Fibroblast of gingiva (primary cell): ENCODE results near the gene EDN2.

Experiments used
- DNase-seq: peaks from one replicate; pipeline ENCODE4 v3.0.0-alpha.2; 2011; ENCODE audit warnings: low read depth

The EDN2 gene

DNA sequence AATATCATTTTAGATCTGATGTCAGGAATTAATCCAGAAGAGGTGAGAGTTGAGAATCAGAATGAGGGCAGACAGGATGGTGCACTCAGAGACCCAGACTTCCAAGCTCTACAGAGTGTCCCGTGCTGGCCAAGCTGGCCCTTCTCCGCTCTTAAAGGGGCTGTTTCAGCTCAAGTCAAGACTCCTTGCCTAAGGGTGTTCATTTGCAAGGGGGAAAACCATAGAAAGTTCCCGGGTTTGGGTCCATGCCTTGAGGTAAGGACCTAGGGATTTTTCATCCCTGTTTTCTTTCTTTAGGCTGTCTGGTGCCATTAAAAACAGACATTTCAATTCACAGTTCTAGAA lies 47.5 kb downstream of the EDN2 start:
- DNase-seq: no peak

DNA sequence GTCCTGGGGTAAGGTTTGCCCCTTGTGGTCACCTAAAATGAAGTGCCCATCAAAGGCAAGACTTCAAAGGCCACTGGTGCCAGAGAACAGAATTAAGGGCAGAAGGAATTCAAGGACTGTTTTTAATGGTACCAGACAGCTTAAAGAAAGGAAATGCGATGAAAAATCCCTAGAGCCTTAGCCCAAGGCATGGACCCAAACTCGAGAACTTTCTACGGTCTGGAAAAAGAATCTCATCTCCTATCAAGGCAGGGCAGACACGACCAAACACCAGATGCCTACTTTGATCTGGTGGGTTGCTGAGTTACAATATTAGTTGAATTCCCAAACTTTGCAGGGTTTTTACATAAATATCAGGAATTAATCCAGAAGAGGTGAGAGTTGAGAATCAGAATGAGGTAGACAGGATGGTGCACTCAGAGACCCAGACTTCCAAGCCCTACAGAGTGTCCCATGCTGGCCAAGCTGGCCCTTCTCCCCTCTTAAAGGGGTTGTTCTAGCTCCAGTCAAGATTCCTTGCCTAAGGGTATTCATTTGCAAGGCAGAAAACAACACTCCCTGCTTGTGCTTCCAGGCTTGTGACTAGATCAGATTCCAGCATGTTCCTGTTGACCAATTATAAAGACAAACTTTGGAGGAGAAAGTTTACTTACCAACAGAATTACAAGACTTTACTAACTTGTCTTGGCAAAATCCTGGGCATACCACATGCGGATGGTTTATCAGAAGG lies 48.0 kb downstream of the EDN2 start:
- no peak for DNase-seq

DNA sequence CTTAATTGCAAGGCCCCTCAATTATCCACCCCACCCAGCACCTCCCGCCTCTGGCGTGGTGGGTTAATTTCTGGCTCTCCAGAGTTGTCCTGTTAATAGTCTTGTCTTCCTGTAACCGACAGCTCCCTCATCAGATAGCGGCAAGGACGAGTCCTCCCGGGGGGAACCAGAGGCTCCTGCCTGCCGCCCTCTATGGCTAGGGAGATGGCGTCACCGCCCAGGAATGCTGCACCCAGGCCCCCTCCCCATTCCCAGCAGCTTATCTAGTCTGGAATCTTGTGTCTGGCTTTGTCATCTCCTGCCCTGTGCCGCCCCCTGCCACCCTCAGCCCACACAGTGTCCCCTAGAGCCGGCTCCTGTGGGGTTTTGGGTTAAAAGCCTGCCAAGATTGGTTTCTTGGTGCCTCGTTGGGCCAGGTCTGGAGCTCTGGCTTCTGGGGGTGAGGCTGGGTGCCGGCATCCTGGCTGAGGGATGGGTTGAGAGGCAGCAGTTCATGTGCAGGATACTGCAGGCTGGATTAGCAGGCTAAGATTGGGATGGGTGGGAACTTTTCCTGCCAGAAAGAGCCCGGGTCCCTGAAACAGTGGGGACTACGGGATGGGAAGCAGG lies 48.8 kb downstream of the EDN2 start:
- no peak for DNase-seq

DNA sequence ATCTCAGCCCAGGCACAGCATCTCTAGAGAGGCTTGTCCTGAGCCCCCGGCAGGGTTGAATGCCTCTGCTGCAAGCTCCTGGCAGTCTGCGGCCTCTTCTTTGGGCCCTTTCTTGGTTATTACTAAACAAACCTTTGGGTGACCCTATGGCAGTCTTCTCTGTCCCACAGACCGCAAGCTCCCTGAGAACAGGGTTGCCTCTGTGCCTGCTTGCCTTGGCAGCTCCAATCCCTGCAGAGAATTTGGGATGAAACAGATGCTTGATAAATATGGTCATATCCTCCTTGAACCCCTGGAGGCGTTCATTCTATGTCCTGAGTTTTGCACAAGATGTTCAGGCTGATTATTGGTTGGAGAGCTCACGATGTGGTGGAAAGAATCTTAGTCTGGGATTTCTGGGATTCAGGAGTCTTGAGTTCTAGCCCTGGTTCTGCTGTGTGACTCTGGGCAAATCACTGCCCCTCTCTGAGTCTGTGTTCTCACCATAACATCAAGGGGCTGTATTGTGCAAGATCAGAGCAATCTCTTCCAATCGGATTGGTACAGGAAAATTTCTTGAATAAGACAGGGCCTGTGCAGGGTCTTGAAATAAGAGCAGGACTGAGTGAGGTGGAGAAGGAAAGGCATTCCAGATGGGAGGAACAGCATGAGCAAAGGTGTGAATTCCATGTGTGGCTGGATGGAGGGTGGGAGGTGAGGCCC lies 49.6 kb downstream of the EDN2 start:
- DNase-seq: no peak

DNA sequence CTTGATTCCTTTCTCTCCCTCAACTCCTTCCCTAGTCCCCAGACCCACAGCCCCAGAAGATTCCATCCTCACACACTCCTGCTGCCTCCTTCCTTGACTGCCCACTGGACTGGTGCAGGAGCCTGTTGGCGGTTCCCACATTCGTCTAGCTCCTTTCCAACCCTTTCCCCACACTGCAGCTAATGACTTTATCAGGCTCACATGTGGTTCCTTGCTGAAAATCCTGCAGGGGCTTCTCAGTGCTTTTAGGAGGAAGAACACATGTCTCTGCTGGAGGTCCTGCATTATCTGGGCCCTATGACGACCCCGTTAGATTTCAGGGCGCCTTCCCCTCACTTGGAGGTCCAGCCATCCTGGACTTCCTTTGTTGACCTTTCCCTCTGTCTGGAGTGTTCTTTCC lies 50.2 kb downstream of the EDN2 start:
- no peak for DNase-seq

DNA sequence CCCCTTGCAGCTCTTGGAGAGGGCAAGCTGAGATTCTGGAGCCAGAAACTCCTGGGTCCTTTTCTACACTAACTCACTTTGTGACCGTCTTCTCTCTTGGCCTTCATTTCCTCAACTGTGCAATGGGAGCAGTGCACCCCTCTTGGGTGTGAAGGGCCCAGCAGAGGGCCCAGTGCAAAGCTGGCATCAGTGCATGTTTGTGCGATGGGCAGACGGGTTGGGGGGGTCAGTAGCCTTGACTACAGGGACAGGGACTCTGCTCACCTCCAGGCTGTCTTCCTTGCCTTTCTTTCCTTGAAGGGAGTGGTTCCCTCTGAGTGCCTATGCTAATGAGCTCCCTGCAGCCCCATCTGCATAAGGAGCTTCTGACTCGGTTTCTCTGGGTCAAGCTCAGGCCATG lies 51.0 kb downstream of the EDN2 start:
- no peak for DNase-seq

DNA sequence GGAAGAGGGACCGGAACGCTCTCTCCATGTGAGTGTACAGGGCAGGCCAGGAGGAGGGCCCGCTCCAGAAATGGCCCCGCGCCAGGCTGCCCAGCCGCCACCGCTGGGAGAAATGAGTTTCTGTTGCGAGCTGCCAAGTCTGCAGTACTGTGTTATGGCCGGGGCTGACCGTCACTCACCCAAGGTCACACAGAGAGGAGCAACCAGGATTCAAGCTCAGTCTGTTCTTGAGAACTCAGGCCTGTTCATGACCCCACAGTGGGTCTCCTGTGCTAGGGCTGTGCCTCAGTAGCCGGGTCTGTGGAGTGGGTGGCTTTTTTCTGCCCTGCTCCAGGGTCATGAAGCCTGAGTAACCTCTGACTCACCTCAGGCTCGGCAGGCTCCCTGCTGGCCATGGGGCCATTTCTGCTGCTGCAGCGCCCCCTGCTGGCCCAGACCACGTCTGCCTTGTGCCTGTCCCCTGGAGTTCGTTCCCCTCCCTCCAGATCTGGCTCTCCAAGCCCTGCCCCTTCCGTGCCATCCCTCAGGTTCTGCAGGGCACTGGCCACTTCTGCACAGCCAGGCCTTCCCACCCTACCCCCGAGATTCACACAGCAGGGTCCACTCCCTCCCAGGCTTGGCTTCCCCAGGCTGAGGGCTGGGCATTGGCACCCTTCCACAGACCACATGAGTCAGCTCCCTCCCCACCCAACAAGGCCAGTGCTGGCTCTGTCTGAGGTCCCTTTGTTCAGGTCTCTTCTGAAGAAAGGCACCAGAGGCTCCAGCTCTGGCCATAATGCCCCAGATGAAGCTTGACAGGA lies 51.8 kb downstream of the EDN2 start:
- DNase-seq: peak; percentile 74

DNA sequence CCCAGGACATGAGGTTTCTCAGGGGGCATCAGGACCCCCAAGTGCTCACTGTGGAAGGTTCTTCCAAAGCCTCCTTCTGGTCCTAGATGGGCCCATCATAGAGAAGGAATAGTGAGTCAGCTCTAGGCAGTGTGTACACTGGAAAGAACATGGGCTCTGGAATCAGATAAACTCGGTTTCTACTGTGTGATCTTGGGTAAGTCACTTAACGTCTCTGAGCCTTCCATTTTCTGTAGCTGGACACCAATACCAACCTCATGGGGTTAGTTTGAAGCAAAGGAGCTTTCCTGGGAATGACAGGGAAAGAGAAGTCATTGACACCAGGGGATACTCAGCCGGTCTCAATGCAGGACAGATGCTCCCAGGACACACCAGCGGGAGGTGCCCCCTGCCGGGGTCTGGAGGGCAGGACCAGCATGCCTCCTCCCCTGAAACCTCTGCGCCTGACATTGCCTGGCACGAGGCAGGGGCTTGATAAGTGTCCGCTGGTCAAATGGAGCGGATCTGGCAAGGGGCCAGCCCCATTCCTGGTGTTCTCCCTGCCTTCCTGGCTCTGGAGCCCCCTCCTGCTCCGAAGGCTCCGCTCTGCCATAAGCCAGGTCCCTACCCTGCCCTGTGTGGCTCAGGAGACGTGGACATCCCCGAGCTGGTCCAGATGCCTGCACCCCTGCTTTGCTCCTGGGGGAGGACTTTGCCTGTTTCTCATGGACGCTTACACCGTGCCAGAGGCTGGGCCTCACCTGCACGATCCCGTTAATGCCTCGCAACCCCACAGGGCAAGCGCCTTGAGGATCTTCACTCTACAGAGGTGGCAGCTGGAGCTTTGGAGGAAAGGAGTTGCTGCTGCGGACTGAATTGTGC lies 52.8 kb downstream of the EDN2 start:
- no peak for DNase-seq

DNA sequence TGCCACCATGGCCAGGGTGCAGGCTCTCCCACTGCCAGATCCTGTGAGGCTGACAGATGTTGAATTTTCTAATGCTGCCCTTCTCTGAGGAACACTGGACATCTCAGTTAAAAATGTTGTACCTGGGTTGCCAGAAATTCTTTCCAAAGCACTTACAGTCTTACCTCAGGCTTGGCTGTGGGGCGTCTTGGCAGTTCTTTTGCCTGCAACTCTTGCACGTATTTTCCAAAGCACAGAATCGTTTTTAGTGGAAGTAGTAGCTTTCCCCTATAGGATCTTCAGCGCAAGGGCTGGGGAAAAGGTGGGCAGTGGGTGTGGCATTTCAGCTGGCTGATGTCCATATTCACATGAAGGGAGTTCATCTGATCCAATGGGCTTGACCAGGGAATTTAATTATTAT lies 53.9 kb downstream of the EDN2 start:
- no peak for DNase-seq

DNA sequence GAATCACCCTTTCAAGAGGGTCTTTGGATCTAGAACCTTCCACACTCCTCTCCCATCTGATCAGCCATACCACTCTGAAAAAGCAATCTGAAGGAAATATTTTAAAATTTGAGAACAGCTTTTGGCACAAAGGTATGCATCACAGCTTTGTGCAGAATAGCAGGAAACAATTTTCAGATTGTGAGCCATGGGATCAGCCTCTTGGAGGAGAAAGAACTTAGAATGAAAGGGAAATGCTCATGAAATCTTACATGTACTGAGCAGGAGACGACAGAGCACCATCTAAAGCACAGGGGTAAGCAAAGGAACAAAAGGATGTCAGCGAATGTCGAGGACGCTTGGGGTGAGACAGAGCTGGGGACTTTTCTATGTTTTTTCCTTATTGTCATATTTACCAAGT lies 54.4 kb downstream of the EDN2 start:
- no peak for DNase-seq

DNA sequence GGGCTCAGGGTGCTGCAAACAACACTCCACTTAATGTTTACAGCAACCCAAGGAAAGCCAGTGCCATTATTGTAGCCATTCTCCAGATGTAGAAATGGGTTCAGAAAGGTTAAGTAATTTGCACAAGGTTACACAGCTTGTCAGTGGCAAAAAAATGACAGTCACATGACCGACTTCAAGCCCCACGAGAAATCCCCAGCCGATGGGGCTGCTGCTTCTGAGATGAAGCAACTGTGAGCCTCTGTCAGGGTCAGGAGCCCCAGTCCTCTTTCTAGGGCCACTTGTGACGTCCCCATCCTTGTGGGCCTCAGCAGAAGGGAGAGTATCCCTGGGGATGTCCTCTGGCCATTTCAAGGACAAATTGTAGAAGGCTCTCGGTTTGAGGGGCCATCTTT lies 54.8 kb downstream of the EDN2 start:
- no peak for DNase-seq
